ENCODE data around the gene CFAP157.

Gene CFAP157

DNA sequence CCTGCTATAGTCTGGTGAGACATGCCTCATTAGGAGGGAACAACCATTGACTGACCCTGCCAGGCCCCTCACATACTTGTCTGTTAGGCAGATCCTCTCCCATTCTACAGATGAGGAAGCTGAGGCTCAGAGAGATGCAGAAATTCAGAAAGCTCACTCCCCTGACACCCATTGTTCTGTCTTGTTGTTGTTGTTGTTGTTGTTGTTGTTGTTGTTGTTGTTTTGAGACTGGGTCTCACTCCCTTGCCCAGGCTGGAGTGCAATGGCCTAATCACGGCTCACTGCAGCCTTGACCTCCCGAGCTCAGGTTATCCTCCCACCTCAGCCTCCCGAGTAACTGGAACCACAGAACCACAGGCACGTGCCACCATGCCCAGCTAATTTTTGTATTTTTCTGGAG lies 13.1 kb upstream of the CFAP157 start:
- DNase-seq: no peak

DNA sequence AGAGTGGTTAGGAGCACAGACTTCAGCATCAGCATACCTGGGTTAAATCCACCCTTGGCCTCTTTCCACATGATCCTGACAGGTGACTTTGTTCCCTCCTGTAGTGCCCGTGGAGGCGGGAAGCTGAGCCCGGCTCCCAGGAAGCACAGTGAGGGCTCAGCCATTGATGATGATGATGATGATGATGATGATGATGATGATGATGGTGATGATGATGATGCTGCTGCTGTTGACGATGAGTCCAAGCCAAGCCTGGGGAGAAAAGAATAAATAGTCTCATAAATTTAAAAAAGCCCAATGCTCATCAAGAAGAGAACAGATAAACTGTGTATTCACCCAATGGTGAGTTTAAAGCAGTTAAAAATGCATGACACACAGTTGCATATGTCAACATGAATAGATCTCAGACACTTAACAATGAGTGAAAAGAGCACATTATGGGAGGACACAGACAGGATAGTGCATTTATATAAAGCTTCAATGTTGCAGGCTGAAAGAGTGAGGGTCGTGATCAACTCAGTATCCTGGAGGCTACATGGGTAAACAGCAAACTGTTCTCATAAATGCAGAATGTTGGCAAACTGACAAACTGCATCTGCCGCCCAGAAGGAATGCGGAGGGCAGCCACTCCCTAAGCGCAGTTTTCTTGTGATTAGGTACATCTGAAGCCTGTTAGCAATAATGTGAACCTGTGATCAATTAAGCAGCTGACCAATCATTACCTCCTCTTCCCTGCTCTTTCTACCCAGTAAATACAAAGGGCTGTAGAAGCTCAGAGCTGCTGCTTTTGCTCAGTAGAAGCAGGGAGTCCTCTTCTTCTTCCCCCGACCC lies 11.7 kb upstream of the CFAP157 start:
- DNase-seq: no peak

- no peak for DNase-seq
Measured at GRCh38 chr9:127697575-127697974, 9.2 kb upstream of the CFAP157 start.

GRCh38 chr9:127698386-127698785 lies 8.4 kb upstream of the CFAP157 start:
- no peak for DNase-seq

GRCh38 chr9:127698985-127699670 lies 7.7 kb upstream of the CFAP157 start:
- DNase-seq: peak; percentile 97

GRCh38 chr9:127700140-127700539 lies 6.6 kb upstream of the CFAP157 start:
- no peak for DNase-seq

GRCh38 chr9:127700594-127701255 lies 6.1 kb upstream of the CFAP157 start:
- DNase-seq: no peak

GRCh38 chr9:127703289-127703946 lies 3.4 kb upstream of the CFAP157 start:
- DNase-seq: no peak

- DNase-seq: no peak
Measured at GRCh38 chr9:127705577-127706379, 1.0 kb upstream of the CFAP157 start.

GRCh38 chr9:127707766-127708165 lies 978 bp downstream of the CFAP157 start:
- no peak for DNase-seq

- DNase-seq: no peak
Measured at GRCh38 chr9:127708952-127709587, 2.3 kb downstream of the CFAP157 start.

GRCh38 chr9:127710204-127710783 lies 3.5 kb downstream of the CFAP157 start:
- DNase-seq: no peak

DNA sequence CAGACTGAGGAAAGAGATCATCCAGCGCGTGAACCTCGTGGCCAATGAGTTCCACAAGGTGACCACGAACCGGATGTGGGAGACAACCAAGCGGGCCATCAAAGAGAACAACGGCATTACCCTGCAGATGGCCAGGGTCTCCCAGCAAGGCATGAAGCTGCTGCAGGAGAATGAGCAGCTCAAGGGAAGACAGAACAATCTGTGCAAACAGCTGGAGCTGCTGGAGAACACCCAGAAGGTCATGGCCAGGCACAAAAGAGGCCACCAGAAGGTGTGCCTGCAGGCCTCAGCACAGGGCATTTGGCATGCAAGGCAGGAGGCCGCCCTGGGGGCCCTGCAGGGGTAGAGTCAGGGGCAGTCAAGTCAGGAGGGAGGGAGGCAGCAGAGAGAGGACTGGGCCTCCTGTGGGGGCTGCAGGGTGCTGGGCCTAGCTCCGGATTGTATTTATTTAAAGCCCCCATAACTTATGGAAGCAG lies 4.5 kb downstream of the CFAP157 start:
- DNase-seq: no peak

GRCh38 chr9:127711831-127712274 lies 5.1 kb downstream of the CFAP157 start:
- DNase-seq: no peak

GRCh38 chr9:127712371-127712770 lies 5.6 kb downstream of the CFAP157 start:
- DNase-seq: no peak

GRCh38 chr9:127712867-127713266 lies 6.1 kb downstream of the CFAP157 start:
- DNase-seq: no peak

DNA sequence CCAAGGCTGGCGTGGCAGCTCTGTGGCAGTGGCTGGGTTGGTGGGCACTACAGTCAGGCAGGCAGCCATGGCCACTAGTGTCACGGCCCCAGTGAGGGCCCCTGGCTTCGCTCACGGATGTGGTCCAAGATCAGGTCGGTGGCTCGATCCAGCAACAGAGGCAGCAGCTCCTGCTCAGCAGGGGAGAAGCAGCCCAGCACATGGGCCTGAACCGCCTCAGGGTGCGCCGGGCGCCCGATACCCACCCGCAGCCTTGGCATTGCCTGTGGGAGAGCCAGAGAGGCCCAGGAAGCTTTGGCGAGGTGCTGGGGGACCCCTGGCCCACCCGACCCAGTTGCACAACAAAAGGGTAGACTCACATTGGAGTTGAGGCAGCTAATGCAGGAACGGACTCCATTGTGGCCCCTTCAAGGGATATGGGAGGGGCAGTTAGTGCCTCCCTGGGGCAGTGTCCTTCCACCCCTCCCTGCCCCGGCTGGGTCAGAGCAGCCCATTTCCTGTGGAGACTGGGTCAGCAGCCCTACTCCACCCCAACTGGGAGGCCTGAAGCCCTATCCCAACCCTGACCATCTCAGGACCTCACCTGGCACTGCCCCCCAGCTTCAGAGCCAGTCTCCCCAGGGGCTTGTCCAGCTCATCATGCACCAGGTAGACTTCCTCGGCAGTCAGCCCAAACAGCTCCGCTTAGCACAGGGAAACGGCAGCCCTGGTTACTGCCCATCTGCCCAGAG lies 7.4 kb downstream of the CFAP157 start:
- no peak for DNase-seq

GRCh38 chr9:127714951-127715469 lies 8.2 kb downstream of the CFAP157 start:
- peak; percentile 22 to 26 for DNase-seq

- peak; percentile 95 to 98 for DNase-seq
Measured at GRCh38 chr9:127715470-127716337, 8.9 kb downstream of the CFAP157 start, which contains the start of the genes PTRH1 and TTC16. Gene PTRH1, minus strand, starts transcription at chr9:127715663. Its CDS starts 24 bp downstream, at chr9:127715639. Gene TTC16, plus strand, starts transcription at chr9:127716079. Its CDS starts 67 bp downstream, at chr9:127716146.
